K562 (cell line): Measurements from ENCODE around the gene AP1M1. TPM values are rescaled to one million over a fixed set of nuclear protein-coding genes. Genes with fewer than 3 reads are reported as not detected.

Source experiments
- ATAC-seq: fragments of 200-7000 bp; cut with Tn5 transposase; 3 replicates; pipeline ENCODE4 v1.9.1; 2020; ENCODE audit warnings: moderate library complexity
- BruUV-seq: library from RNA; stranded (reverse); fragments of 400-500 nt; replicated peaks from 2 replicates; lab custom pipeline; 2021; lab: Mats Ljungman, UMichigan
- CTCF ChIA-PET: fragments of 300-600 bp; formaldehyde crosslinking; extraction: SDS; loops from one replicate; lab custom pipeline; 2021; ENCODE audit warnings: low intra/inter-chr PET ratio; lab: Yijun Ruan, JAX
- POLR2A ChIA-PET: fragments of 300-600, 350-650 bp; sonication (Branson Sonifier 250); formaldehyde crosslinking; extraction: SDS; loops from one replicate; lab custom pipeline; 2021; ENCODE audit warnings: antibody characterized with exemption, inconsistent platforms; lab: Yijun Ruan, JAX
- DNase-seq, 4 experiments: peaks; one replicate each; pipeline versions ENCODE4 v3.0.0 to v3.0.0-alpha.2; 2011 to 2018; ENCODE audit warnings: low spot score in 3 of 4, mixed read lengths in 3 of 4; ENCODE audit errors: extremely low read depth in 1 of 4
- FAIRE-seq: peaks from 2 replicates; lab custom pipeline; 2011; peaks lifted over from hg19 to GRCh38; lab: Jason Lieb, UNC
- H2AFZ ChIP-seq: 2 replicates; pipeline ENCODE4 v1.6.0; 2011; ENCODE audit warnings: low read depth, low read length, control low read depth, inconsistent platforms
- H3K27ac ChIP-seq: fragments of 200-600 bp; 3 replicates; pipeline ENCODE4 v1.8.0; 2011; ENCODE audit warnings: low read depth, mild to moderate bottlenecking, control low read depth, inconsistent platforms, low read length, moderate library complexity, mixed read lengths; ENCODE audit errors: extremely low read depth
- H3K27me3 ChIP-seq, 2 experiments: fragments of 300-600 bp in 1 of 2; 2 replicates in 1 of 2; 3 replicates in 1 of 2; pipeline versions ENCODE4 v1.6.0 to v1.8.0; 2011; ENCODE audit warnings: inconsistent platforms in 2 of 2, low read length in 2 of 2, mild to moderate bottlenecking in 1 of 2, mixed read lengths in 1 of 2, moderate library complexity in 1 of 2; ENCODE audit not compliant: control insufficient read depth in 2 of 2, insufficient read depth in 2 of 2
- H3K36me3 ChIP-seq: fragments of 300-600 bp; 3 replicates; pipeline ENCODE4 v1.8.0; 2011; ENCODE audit warnings: mild to moderate bottlenecking, low read length, inconsistent platforms; ENCODE audit not compliant: control insufficient read depth, insufficient read depth
- H3K4me1 ChIP-seq, 2 experiments: fragments of 200-600 bp in 1 of 2; replicated peaks in 1 of 2; 2 replicates in 1 of 2; 3 replicates in 1 of 2; pipeline versions ENCODE4 v1.5.1 to v1.8.0; 2011; ENCODE audit warnings: inconsistent platforms in 2 of 2, low read length in 2 of 2, mild to moderate bottlenecking in 1 of 2, mixed read lengths in 1 of 2, moderate library complexity in 1 of 2; ENCODE audit not compliant: control insufficient read depth in 2 of 2, insufficient read depth in 2 of 2
- H3K4me2 ChIP-seq: 2 replicates; pipeline ENCODE4 v1.6.1; 2011; ENCODE audit warnings: low read length, control low read depth, inconsistent platforms, mixed read lengths; ENCODE audit not compliant: insufficient read depth
- H3K4me3 ChIP-seq: fragments of 200-600 bp; sonication (generic), shearing (Covaris generic); 2 replicates; pipeline ENCODE4 v1.5.1; 2016; ENCODE audit warnings: control low read depth, inconsistent platforms
- H3K79me2 ChIP-seq: fragments of 200-600 bp; 3 replicates; pipeline ENCODE4 v1.8.0; 2011; ENCODE audit warnings: low read length, inconsistent platforms; ENCODE audit not compliant: control insufficient read depth, insufficient read depth
- H3K9ac ChIP-seq, 2 experiments: 2 replicates each; pipeline versions ENCODE4 v1.6.0 to v1.6.1; 2011; ENCODE audit warnings: low read depth in 2 of 2, low read length in 2 of 2, control low read depth in 1 of 2, inconsistent platforms in 1 of 2, mild to moderate bottlenecking in 1 of 2, mixed read lengths in 1 of 2; ENCODE audit not compliant: insufficient read depth in 1 of 2
- H3K9me1 ChIP-seq: one replicate; pipeline ENCODE4 v1.6.0; 2011; ENCODE audit warnings: inconsistent platforms, mild to moderate bottlenecking, low read length, moderate library complexity; ENCODE audit not compliant: control insufficient read depth, insufficient read depth
- H3K9me3 ChIP-seq: replicated peaks from 2 replicates; pipeline ENCODE4 v1.5.1; 2011; ENCODE audit warnings: low read depth, low read length, inconsistent platforms; ENCODE audit not compliant: control insufficient read depth, insufficient read depth
- H4K20me1 ChIP-seq: replicated peaks from 2 replicates; pipeline ENCODE4 v1.6.1; 2011; ENCODE audit warnings: low read length, inconsistent platforms, mixed read lengths; ENCODE audit not compliant: control insufficient read depth, insufficient read depth
- ARID1B ChIP-seq: fragments of 450-650 bp; IDR thresholded peaks from 2 replicates; pipeline ENCODE4 v1.6.1; 2016; ENCODE audit warnings: antibody characterized with exemption, mild to moderate bottlenecking, inconsistent platforms
- BCOR ChIP-seq: fragments of 450-650 bp; IDR thresholded peaks from 2 replicates; pipeline ENCODE4 v1.6.1; 2016
- CBFA2T3 ChIP-seq: fragments of 450-650 bp; IDR thresholded peaks from 2 replicates; pipeline ENCODE4 v1.6.1; 2017
- DPF2 ChIP-seq: fragments of 450-650 bp; IDR thresholded peaks from 2 replicates; pipeline ENCODE4 v1.6.1; 2016
- MEIS2 ChIP-seq: fragments of 450-650 bp; IDR thresholded peaks from 2 replicates; pipeline ENCODE4 v1.6.1; 2014; ENCODE audit warnings: mild to moderate bottlenecking; ENCODE audit not compliant: partially characterized antibody
- NFE2 ChIP-seq: IDR thresholded peaks from 2 replicates; pipeline ENCODE4 v1.6.1; 2014; ENCODE audit warnings: antibody characterized with exemption, low read depth
- NFIX ChIP-seq: fragments of 250-450 bp; sonication (Bioruptor Pico); IDR thresholded peaks from 2 replicates; pipeline ENCODE4 v1.4.0; 2020; ENCODE audit warnings: low read depth, mild to moderate bottlenecking, moderate library complexity
- POLR2AphosphoS5 ChIP-seq: IDR thresholded peaks from 2 replicates; pipeline ENCODE4 v1.6.1; 2011; ENCODE audit warnings: mild to moderate bottlenecking, low read depth, low read length, moderate library complexity; ENCODE audit not compliant: control insufficient read depth, insufficient read depth
- PTBP1 ChIP-seq: fragments of 200-400 bp; formaldehyde crosslinking; IDR thresholded peaks from 2 replicates; pipeline ENCODE4 v1.6.1; 2017; ENCODE audit warnings: low read depth, low read length
- RBM25 ChIP-seq: fragments of 200-400 bp; formaldehyde crosslinking; IDR thresholded peaks from 2 replicates; pipeline ENCODE4 v1.6.1; 2018; ENCODE audit warnings: low read length, low read depth, moderate library complexity; ENCODE audit not compliant: severe bottlenecking
- TFAP4 ChIP-seq: sonication (generic); formaldehyde crosslinking; IDR thresholded peaks from 2 replicates; pipeline ENCODE4 v1.8.0; 2022; ENCODE audit warnings: missing genetic modification reagents, mild to moderate bottlenecking, moderate library complexity, borderline replicate concordance
- XRCC5 ChIP-seq: fragments of 200-400 bp; formaldehyde crosslinking; IDR thresholded peaks from 2 replicates; pipeline ENCODE4 v1.6.1; 2017; ENCODE audit warnings: low read depth, mild to moderate bottlenecking, low read length
- ZNF274 ChIP-seq: IDR thresholded peaks from 2 replicates; pipeline ENCODE4 v1.6.1; 2011; ENCODE audit warnings: low read depth, mild to moderate bottlenecking, low read length, moderate library complexity, borderline replicate concordance
- WGBS: fragments of 100-300 bp; shearing (Covaris generic); methylation state at CpG from one replicate; pipeline ENCODE4 v1.1.6; 2016; ENCODE audit warnings: low coverage, mixed read lengths; ENCODE audit not compliant: insufficient coverage; ENCODE audit errors: missing lambda C conversion rate; 5-methylcytosine and 5-hydroxymethylcytosine counted together
- in situ Hi-C: fragments of 300-500 bp; cut with MboI; formaldehyde crosslinking; loops from 4 replicates; pipeline ENCODE4 v1.15.0; 2018; ENCODE audit warnings: inconsistent platforms, mixed read lengths
- intact Hi-C: fragments of 100-400 bp; cut with micrococcal nuclease; formaldehyde crosslinking; loops from 2 replicates; pipeline ENCODE4 v1.14.2; 2022
- polyA plus RNA-seq, 8 experiments: library from polyadenylated mRNA; depleted of rRNA in 4 of 8; stranded (reverse) in 5 of 8; unstranded in 3 of 8; fragments of >200 nt; fragmentation: Nextera tagmentation in 2 of 8; fragmentation: Illumina TruSeq in 1 of 8; extraction: Ambion mirVana in 2 of 8; extraction: Trizol in 1 of 8; gene quantifications; 2 replicates each; pipeline versions ENCODE4 v1.2.1 to v1.2.3, GENCODE V29; 2011 to 2014; ENCODE audit warnings: inconsistent platforms in 1 of 8, missing spikeins in 1 of 8
- total RNA-seq, 7 experiments: library from RNA; depleted of rRNA in 6 of 7; stranded (reverse); fragments of >200 nt in 6 of 7; fragmentation: Illumina TruSeq in 2 of 7; extraction: Trizol in 2 of 7; gene quantifications; 2 replicates each; pipeline versions ENCODE4 v1.2.1 to v1.2.3, GENCODE V29; 2011 to 2021; ENCODE audit warnings: low replicate concordance in 1 of 7
- TF ChIP-seq, protein P1 (sequence below): fragments of 250-450 bp; sonication (Bioruptor Pico); IDR thresholded peaks from 2 replicates; pipeline ENCODE4 v1.9.0; 2021; ENCODE audit warnings: mild to moderate bottlenecking, inconsistent platforms

The AP1M1 gene
- total and polyA plus RNA-seq, 9 of the 15 experiments (the other 6 are each of a cell fraction or from before 2014, with no cell fraction given), result 0.87 to 56.2 (median 29.1) TPM

DNA sequence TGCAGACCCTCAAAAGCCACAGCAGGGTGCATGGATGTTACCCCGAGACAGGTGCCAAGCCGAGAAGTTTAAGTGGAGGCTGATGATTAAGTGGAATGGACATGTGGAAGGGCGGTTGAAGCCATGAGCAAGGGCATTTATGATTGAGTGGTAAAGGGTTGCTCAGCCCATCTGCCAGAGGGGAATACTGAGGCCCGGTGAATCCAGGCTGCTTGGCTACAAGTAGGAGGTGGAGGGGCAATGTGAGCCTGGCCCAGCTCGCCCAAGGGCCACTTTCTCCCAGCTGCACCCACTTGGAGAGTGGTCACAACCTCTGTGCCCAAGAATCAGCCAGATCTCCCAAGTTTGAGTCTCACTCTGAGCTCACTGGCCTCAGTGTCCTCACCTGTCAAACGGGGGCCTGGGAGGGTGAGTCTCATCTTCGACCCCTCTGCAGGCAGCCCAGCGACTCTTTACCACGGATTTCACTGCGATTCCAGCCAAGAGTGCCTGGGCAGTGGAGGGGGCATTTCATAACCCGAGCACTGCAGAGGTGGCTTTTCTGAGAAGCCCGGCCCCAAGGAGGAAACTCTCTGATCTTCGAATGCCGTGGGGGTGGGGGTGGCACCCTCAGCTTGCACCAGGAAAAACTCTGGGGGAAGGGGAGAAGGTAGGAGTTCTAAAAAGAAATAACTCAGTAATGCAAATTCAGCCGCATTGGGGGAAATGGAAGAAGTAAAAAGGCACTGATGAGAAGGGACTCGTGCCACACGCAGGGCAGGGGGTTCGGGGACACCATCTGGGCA, 64.1 kb downstream of the AP1M1 start:
- H3K4me2 ChIP-seq, result no peak overlapping the region

DNA sequence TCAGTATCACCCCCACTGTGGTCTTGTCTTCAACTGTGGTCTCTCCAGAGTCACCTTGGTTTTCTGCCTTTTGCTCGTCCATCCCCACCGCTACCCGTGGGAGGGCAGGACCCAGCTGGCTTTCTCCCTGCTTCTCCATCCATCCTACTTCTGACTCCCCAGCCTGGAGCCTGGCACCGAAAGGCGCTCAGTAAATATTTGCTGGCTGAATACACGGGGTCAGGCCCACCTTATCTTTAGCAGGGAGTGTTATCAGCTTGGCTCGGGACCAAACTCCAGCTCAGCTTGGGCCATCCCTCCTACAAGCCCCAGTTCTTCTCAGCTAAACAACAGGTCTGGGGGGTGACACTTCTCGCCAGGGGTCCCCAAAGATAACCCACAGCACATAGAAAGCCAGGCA, 64.9 kb downstream of the AP1M1 start:
- FAIRE-seq, result no peak
- WGBS, result 0% methylated on average over 8 of the region's 8 CpGs
- DNase-seq, result peak in 3 of 4 experiments; percentile 46 to 56 (median 54)
- no peaks in the 10 kb centered on the region for H3K36me3 ChIP-seq
- in situ Hi-C loops (no loop called here), intact Hi-C loops (no loop called here)
- no peaks in the 10 kb centered on the region for H3K9me1 ChIP-seq
- no peak; the same call in 2 of the 3 replicates for ATAC-seq
- H4K20me1 ChIP-seq, result peaks cover 7% of the 10 kb centered on the region; the same call in 1 of the 2 replicates
- H3K9me3 ChIP-seq, result no peaks in the 10 kb centered on the region
- no peak overlapping the region for H2AFZ ChIP-seq
- BruUV-seq, result no TSS peak
- H3K4me3 ChIP-seq, result no peak overlapping the region
- ChIA-PET CTCF (no interaction called here), POLR2A (interaction anchor here (0.6 kb wide), 1 partner anchor 182 kb away, joined by 3 read pairs; no protein-coding TSS in a partner anchor)
- peak overlapping the region; percentile 10; the same call in 1 of the 2 replicates for H3K4me2 ChIP-seq
- H3K9ac ChIP-seq, result peak overlapping the region in 1 of 2 experiments; percentile 62; a peak in 2 of 4 replicates
- peaks cover 30 to 34% of the 10 kb centered on the region in 2 experiments for H3K4me1 ChIP-seq
- H3K27ac ChIP-seq, result no peak overlapping the region
- no peaks in the 10 kb centered on the region for H3K27me3 ChIP-seq
- no peaks in the 10 kb centered on the region for H3K79me2 ChIP-seq
- TF ChIP-seq TFAP4 (peak; percentile 38; the same call in 1 of the 2 replicates), POLR2AphosphoS5 (no peak), XRCC5 (no peak), CBFA2T3 (no peak), MEIS2 (no peak), NFIX (CRISPR knock-in tag) (no peak), ARID1B (peak; percentile 42; the same call in 1 of the 2 replicates), ZNF274 (no peak)
- TF ChIP-seq, protein P1, sequence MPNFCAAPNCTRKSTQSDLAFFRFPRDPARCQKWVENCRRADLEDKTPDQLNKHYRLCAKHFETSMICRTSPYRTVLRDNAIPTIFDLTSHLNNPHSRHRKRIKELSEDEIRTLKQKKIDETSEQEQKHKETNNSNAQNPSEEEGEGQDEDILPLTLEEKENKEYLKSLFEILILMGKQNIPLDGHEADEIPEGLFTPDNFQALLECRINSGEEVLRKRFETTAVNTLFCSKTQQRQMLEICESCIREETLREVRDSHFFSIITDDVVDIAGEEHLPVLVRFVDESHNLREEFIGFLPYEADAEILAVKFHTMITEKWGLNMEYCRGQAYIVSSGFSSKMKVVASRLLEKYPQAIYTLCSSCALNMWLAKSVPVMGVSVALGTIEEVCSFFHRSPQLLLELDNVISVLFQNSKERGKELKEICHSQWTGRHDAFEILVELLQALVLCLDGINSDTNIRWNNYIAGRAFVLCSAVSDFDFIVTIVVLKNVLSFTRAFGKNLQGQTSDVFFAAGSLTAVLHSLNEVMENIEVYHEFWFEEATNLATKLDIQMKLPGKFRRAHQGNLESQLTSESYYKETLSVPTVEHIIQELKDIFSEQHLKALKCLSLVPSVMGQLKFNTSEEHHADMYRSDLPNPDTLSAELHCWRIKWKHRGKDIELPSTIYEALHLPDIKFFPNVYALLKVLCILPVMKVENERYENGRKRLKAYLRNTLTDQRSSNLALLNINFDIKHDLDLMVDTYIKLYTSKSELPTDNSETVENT (CRISPR knock-in tag), result no peak

More for the DNA sequence above, 64.1 kb downstream of the AP1M1 start:
- intact Hi-C loops, result no loop called here
- in situ Hi-C loops, result no loop called here
- WGBS, result 38% methylated on average over 18 of the region's 18 CpGs
- Histone ChIP-seq H3K9me1 (no peaks in the 10 kb centered on the region), H3K9me3 (no peaks in the 10 kb centered on the region), H3K27ac (no peak overlapping the region), H3K27me3 (no peaks in the 10 kb centered on the region), H3K36me3 (no peaks in the 10 kb centered on the region), H3K9ac (peak overlapping the region in 1 of 2 experiments; percentile 62; a peak in 1 of 4 replicates), H4K20me1 (peaks cover 7% of the 10 kb centered on the region; the same call in 1 of the 2 replicates), H3K4me1 (peaks cover 34% of the 10 kb centered on the region in 2 experiments), H3K79me2 (no peaks in the 10 kb centered on the region), H3K4me3 (no peak overlapping the region), H2AFZ (no peak overlapping the region)
- no peak for TF ChIP-seq NFE2
- TF ChIP-seq RBM25, result peak; percentile 63
- TF ChIP-seq BCOR, result peak; percentile 47; the same call in 1 of the 2 replicates
- 0 out of 2 replicates have a peak, but pooled peaks have one; percentile 31 for TF ChIP-seq PTBP1
- TF ChIP-seq DPF2, result no peak
- DNase-seq, result no peak
- ChIA-PET POLR2A (interaction anchor here (0.6 kb wide), 1 partner anchor 183 kb away, joined by 3 read pairs; no protein-coding TSS in a partner anchor), CTCF (no interaction called here)
- no TSS peak for BruUV-seq
- FAIRE-seq, result no peak
- ATAC-seq, result no peak
